GM18873 (cell line): Measurements from ENCODE around the gene CORO7.

ENCODE experiments used
- ATAC-seq: cut with Tn5 transposase; IDR thresholded peaks from one replicate; pipeline ENCODE4 v1.9.1; 2021; ENCODE audit warnings: mild to moderate bottlenecking, moderate library complexity, moderate number of reproducible peaks; ENCODE audit not compliant: unreplicated experiment, low FRiP score

CORO7 gene

DNA sequence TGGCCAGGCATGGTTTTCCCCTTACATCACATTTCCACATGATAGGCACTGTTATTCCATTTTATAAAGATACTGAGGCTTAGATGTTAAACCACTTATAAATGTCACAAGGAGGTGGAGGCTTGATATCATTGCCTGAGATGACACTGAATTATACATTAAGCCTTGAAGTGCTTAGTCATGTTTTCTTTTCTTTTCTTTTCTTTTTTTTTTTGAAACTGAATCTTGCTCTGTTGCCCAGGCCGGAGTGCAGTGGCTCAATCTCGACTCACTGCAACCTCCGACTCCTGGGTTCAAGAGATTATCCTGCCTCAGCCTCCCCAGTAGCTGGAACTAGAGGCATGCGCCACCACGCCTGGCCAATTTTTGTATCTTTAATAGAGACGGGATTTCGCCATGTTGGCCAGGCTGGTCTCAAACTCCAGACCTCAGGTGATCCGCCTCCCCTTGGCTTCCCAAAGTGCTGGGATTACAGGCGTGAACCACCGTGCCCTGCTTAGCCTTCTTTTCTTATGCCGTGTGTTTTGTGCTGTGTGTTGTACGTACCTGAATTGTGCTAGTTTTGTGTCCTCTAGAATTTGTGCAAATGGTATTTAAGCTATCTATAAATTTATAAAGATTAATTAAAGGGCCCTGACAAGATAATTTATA lies 10.5 kb upstream of the CORO7 start:
- ATAC-seq, result no peak

DNA sequence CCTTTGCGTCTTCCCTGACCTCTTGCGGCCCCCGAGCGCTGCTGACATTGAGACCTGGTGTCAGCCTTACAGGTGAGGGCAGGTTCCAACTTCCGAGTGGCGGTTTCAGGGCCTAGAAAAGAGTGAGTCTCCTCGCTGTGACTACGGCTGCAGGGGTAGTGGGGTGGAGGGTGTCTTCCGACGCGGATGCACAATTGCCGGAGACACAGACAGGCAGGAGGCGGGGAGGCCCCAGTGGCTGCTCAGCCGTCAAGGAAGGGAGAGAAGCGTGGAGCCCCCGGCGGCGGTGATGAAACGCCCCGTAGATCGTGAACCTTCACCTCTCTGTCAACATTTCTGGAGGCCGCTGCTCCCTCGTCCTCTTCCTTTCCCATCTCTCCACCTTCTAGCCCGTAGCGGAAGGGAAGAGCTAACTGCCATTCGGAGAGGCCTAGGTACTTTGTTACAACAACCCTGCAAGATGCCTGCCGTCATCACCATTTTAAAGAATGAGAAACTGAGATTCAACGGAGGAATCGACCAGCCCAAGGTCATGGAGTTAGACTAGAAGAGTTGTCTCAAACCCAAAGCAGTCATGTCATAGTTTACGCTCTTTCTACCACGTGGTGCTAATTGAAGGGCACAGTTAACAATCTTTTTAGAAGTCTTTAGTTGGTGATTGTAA lies 9.8 kb upstream of the CORO7 start:
- peak; percentile 28 for ATAC-seq

DNA sequence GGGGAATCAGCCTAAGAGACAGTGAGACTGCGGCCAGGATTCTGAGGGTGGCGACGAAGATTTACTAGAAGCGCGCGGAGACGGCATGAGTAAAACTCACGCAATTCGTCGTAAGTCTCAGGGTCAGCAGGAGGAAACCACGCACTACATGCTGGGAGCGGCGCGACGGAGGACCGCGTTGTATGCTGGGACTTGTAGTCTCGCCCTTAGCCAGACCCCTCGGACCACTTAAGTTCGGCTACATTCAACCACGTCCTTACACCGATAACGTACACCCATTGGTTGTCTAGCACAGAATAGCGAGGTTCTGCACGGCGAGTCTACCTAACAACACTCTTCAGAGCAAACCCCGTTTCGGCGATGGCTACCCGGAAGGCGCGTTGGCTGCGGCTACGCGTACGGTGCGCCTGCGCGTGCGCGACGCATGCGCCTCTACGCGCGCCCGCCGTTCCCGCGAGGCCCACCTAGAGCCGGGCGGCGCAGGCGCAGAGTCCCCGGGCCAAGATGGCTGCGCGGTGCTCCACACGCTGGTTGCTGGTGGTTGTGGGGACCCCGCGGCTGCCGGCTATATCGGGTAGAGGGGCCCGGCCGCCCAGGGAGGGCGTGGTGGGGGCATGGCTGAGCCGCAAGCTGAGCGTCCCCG lies 9.1 kb upstream of the CORO7 start, which contains the start of gene DNAJA3:
Gene DNAJA3, plus strand, starts transcription at position 491 of the 643 bp plus-strand sequence. Its CDS starts 14 bp downstream, at position 505.
- ATAC-seq, result peak; percentile 78

DNA sequence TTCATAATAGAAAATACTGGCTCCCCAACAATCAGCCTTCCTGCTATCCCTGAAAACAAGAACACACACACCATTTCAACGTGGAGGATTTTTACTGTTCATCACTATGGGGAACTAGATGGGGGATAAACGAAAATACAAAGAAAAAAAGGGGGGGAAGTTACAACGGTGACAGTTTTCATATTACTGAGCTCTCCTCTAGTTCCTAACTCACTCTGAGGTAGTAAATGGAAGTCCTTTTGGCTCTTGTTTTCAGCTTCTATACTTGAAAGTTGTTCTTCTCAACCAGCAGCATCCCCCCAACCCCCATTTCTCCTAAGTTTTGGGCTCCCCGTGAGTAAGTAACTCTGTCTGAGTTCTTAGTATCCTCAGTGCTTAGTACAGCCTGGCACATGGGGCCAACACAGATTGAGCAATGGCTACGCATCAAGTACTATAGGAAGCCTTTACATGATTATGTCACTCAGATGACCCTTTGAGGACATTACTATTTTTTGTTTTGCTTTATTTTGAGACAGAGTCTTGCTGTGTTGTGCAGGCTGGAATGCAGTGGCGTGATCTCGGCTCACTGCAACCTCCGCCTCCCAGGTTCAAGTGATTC lies 4.2 kb upstream of the CORO7 start:
- ATAC-seq, result no peak

DNA sequence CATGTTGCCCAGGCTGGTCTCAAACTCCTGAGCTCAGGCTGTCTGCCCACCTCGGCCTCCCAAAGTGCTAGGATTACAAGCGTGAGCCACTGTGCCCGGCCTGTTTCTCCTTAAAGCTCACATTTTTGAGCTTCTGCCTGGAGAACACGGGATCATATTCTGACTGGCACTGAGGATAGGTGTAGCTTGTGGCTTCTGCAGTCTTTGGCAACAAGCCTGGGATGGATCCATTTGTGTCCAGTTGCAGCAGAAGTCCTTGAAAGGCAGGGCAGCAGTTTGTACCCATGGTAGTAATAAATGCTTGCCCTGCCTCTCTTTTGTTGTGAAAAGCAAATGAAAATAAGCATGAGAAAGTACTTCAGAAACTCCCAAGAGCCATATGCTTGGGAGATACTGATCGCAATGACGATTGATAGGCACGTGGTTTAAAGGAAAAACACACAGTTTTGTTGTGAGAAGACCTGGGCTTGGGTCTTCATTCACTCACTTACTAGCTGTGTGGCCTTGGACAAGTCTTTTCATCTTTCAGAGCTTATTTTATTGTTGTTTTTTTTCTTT lies 3.1 kb upstream of the CORO7 start:
- ATAC-seq, result no peak

DNA sequence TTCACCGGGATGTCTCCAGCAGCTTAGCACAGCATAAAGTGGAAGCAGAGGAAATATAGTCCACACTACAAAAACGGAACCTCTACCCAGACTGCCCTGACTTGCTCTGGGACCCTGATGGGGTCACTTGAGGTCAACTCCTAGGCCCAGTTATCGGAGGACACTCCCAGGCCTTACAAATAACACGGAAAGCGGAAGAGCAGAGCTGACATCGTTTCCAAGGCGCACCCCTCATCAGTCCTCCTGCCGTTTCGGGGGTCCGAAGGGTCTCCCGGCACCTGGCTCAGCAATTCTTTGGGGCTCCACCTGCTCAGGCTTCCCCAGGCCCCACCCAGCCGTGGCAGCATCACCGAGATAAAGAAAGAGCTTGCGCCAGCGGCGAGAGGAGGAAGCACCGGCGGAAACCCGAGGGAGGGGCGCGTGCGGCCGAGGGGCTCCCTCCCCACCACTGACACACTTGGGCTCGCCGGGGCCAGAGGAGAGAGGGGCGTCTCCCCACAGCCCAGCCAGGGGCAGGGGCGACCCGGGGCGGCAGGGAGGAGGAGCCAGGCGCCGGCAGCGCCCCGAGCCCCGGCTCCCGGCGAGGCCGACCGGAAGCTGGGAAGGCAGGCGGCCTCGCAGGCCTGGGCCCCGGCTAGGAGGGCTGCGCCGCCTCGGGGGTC lies 727 bp downstream of the CORO7 start:
- no peak for ATAC-seq

DNA sequence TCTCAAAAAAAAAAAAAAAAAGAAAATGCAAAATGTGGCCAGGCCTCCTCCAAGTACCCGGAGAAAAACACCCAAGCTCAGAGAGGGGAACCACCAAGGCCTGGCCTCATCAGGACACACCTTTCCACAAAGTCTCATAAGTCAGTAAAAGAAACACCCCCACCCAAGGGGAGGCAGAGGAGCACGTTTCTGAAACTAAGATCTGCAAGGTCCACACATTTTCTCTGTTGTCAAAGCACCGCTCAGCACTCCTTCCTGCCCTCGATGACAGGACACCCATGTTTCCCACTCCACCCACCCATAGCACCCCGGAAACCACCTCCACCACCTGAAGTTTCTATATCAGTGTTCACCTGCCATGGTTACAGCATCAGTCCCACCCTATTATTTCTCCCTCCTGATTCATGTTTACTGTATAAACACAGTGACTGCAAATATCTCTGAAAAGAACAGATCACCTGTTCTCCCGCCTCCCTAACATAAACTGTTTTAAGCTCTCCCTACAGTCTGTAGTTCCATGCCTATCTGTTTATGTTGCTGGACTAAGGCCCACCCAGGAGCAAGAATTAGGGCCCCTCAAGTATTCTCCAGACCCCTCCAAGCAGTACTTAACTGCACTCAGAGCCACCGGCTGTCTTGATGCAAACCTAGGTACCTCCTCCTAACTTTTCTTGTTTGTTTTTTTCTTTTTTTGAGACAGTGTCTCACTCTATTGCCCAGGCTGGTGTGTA lies 2.0 kb downstream of the CORO7 start:
- peak; percentile 71 for ATAC-seq

DNA sequence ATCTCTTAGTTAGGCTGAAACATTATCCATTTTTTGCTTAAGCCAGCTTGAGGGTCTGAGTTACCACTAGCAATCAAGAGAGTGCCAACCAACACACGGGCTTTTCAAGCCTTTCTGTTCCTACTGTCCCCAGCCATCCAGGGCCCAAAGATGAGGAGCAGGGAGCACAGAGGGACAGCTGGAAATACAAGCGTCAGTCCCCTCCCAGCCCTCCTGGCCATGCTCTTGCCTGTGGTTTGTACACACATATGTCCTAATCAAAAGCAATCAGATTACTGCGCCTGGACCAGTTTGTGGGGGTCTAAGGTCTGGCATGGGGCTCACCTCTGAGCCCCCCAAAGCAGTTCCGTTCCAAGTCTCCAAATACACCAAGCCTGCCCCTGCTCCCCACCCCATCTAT lies 3.5 kb downstream of the CORO7 start:
- no peak for ATAC-seq

DNA sequence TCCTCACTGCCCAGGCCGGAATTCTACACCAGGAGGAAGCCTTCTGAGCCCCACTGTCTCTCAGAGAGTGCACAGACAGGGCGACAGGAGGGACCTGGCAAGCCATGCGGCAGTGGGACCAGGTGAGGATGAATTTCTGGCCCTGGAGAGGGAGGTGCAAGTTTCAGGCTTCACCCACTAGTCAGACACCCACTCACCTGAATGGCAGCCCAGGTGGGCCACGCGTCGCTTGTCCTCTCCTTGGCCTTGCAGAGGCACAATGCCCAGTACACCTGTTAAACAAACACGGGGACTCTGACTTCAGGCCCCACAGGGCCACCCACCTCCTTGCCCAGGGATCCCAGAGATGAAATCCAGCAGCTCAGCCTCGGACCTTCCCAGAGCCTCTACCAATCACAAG lies 4.2 kb downstream of the CORO7 start:
- ATAC-seq, result no peak

DNA sequence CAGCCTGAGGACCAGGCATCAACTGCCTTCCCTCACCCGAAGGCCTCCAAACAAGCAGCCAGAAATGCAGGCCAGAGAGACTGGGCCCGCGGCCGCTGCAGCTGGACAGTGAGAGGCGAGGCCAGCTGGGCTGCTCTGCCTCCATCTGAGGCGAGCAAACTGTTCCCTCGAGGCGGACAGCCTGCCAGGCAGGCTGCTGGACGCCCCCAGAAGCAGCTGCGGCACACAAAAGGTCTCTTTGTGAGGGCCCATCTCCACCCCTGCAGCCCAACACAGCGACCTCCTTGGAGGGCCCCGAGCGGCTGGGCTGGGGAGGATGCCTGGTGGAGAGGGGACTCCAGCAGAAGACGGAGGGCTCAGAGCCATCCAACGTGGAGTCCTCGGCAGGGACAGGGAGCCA lies 4.7 kb downstream of the CORO7 start:
- no peak for ATAC-seq

DNA sequence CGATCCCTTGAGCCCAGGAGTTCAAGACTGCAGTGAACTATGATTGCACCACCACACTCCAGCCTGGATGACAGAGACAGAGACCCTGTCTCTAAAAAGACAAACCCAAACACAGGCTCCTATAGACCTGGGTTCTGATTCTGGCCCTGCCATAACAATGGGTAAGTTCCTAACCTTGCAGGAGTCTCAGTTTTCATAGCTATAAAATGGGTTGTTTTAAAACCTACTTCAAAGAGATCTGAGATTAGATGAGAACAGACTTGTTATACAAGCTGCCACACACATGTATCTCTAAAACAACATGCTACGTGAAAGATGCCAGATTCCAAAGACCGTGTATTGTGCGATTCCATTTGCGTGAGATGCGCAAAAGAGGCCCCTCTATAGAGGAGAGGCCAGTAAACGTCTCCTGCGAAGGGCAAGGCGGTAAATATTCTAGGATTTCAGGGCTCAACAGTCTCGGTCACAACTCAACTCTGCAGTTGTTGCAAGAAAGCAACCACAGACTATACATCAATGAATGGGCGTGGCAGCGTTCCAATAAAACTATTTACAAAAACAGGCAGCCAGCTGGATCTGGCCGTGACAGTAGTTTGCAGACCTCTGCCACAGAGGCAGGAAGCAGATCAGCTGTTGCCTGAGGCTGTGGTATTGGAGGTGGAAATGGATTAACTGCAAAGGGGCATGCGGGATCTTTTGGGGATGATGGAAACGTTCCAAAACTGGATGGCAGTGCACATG lies 5.9 kb downstream of the CORO7 start:
- ATAC-seq, result no peak

DNA sequence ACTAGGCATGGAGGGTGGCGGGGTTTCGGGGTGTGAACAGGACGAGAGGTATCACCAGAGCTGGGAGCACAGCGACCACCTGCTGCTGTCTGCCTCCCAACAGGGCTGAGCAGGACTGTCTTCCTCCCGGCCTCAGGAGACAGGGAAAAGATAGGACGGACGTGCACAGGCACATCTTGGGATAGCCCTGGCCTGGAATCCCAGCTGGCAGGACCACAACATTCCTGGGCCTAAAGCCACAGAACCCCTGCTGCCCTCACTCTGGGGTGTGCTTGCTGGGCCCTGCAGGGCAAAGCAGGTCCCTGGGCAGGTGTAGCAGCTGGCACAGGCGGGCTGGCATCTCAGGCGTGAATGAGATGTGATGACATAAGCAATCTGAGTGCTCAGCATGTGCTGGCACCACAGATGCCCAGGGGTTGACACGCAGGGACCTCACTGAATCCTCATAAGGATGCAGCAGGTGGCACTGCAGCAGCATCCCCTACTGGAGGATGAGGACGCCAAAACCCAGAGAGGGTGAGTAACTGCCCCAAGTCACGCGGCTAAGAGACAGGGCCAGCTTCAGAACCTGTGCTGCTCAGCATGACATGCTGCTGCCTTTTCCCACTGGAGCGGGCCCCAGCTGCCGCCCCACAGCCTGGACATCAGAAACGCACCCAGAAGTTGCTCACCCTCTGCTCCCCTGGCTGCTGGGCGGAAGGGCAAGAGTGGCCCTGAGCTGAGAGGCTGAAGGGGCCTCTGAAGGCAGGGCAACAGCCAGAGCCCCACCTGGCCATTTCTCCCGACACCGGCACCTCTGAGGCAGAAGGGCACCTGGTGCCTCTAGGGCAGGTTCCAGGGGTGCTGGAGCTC lies 7.1 kb downstream of the CORO7 start:
- no peak for ATAC-seq

DNA sequence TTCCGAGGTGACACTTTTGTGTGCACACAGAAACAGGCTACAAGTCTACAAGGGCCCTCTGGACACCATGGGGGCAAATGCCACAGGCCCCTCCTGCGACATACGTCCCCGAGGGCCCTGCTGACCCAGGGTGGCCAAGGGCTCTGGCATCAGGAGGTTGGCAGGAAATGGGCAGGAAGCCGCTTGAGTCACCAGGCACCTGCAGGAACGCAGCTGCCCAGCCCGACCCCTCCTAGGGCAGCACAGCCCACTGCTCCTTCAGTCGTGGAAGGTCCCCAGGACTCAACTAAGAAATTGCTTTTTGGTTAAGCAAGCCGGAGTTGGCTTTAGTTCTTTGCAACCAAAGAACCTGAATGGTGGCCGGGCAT lies 8.1 kb downstream of the CORO7 start:
- no peak for ATAC-seq

DNA sequence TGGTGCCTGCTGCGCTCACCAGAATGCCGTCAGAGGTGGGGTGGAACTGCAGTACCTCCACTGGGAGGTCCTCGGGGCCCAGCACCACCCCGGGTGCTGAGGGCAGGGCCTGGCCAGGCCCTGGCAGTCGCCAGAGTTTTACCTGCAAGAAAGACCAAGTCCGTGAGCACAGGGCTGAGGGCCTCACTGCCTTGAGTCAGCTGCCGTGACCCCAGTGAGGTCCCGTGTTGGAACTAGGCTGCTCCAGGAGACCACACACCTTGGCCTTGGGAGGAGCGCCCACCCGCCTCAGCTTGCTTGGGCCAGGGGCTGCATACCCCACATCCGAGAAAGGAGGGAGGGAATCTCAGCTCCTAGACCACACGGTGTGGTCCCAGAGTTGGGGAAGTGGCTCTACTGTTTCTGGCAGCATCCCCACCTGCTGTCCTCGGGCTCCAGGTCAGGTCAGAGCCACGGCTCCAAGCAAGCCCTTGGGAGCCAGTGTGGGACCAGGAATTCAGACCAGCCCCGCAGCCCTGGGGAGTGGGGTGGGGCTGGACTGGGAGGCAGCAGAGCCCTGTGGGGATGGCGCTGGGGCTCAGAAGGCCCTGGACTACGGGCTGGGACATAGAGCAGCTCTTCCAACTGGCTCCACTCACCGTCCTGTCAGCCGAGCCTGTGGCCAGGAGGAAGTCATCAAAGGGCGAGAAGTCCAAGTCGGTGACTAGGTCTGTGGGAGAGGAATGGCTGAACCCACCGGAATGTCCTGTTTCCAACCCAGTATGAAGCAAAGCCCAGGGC lies 8.7 kb downstream of the CORO7 start:
- no peak for ATAC-seq

DNA sequence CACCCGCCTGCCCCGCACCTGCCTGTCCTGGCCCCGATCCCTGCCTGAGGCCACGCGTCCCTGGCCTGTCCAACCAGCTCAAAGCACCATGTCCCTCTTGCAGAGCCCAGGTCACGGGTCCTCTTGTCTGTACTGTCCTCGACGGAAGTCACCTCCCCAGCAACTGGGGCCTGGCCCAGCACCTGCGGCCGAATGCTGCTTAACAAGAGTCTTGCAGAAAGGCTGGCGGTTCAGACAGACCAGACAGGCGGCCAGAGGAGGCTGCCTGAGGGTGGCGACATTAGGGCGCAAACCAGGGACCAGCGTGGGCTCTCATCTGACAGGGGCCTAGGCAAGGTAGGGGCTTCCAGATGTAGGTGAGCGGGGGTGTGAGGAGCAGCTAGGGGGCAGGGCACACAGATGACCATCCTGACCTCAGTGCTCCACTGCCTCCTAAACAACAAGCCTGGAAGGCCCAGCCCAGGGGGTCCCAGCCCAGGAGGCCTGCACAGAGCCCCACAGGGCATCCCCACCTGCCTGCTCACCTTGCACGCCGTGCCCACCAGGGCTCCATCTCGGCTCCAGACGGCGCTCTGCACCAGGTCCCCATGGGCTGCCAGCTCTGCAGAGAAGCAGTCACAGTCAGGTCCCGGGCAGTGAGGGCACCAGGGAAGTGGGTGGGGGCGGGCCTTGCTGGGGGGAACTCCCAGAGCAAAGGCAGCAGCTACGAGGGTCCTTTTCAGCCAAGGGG lies 11.3 kb downstream of the CORO7 start:
- no peak for ATAC-seq

DNA sequence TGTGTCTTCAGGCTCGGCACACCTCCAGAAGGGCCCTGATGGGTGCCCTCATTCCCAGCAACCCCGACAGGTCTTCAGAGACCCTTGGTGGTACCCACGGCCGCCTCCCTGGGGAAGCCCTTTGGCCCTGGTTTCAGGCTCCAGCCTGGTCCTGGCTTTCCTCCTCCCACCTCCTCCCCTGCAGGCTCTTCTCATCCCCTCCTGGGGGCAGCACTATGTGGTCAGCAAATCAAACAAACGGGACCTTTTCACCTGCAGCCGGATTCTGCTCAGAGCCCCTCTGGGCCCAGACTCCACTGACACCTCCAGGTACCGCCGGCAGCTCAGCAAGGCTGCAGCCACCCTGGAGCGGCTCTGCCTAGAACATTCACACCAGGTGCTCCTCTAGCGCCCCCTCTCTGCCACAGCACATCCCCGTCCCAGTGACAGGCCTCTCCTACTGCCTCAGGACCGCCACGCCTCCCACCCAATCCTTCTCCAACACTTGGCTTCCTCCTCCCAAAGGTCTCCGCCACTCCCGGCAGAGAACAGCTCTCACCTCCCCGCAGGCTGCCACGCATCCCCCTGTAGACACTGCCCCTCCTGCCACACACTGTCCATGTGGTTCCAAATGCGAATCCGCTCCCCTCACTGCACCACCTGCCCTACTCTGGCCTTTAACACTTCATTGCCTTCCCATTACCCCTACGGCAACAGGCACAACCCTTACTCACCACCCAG lies 12.0 kb downstream of the CORO7 start:
- no peak for ATAC-seq
